Lower leg skin (tissue), 3 donors: ENCODE results near the gene MAS1L.

Experiments used
- POLR2A ChIP-seq, 2 donors: fragments of 450-650 bp; IDR thresholded peaks; one replicate each; pipeline ENCODE4 v1.6.1; 2016 to 2017; ENCODE audit warnings: antibody characterized with exemption in 2 of 2, mild to moderate bottlenecking in 1 of 2, moderate library complexity in 1 of 2
- TF ChIP-seq, protein P1 (sequence below), 3 donors: fragments of 450-650 bp; IDR thresholded peaks; one replicate each; pipeline ENCODE4 v1.5.1; 2016; ENCODE audit warnings: antibody characterized with exemption in 3 of 3, mild to moderate bottlenecking in 3 of 3, moderate library complexity in 2 of 3

DNA sequence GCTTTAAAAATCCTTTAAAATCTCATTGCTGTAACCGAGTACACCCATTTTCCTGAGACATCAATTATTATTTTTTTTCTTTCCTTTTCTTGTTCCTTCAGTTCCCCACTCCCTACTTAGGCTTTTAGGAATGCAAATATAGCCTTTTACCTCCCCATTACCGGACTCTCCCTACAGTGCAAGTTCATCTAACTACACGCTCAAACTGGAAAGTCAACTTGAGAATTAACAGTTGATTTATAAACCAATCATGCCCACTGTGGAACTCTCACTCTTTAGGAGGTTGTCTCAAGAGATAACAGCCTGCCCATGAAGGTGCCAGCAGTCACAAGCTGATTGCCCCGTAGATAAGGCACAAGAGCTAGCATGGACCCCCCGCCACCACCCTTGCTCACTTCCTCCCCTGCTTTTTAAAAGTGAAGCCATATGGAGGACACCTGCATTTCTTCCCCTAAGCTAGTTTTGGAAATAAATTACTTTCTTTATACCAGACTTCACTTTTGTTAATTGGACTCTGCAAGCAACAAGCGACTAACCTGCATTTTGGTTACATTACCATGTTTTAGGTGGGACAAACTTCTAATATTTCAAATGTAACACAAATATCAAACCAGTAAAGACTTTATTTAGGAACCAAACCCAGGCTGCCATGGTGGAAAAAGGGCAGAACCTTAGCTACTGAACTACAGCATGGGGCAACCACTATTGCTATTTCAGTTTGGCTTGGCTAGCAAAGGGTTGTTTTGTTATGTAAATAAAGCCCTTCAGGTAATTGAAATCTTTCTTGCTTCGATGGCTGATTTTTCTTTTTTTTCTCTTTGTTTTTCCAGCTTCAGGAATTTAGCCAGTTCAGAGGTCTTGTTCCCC is 36.9 kb upstream of the MAS1L start:
- TF ChIP-seq, protein P1, sequence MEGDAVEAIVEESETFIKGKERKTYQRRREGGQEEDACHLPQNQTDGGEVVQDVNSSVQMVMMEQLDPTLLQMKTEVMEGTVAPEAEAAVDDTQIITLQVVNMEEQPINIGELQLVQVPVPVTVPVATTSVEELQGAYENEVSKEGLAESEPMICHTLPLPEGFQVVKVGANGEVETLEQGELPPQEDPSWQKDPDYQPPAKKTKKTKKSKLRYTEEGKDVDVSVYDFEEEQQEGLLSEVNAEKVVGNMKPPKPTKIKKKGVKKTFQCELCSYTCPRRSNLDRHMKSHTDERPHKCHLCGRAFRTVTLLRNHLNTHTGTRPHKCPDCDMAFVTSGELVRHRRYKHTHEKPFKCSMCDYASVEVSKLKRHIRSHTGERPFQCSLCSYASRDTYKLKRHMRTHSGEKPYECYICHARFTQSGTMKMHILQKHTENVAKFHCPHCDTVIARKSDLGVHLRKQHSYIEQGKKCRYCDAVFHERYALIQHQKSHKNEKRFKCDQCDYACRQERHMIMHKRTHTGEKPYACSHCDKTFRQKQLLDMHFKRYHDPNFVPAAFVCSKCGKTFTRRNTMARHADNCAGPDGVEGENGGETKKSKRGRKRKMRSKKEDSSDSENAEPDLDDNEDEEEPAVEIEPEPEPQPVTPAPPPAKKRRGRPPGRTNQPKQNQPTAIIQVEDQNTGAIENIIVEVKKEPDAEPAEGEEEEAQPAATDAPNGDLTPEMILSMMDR (IDR thresholded peaks at IDR 0.05), result no peak
- TF ChIP-seq POLR2A (IDR thresholded peaks at IDR 0.05), result no peak
